DND-41 (cell line): ENCODE measurements around the gene DCTN1.

Experiments
- CTCF ChIP-seq: IDR thresholded peaks from 2 replicates; pipeline ENCODE4 v1.5.1; 2012; ENCODE audit warnings: borderline replicate concordance, low read length, moderate library complexity, mild to moderate bottlenecking; ENCODE audit not compliant: poor library complexity, severe bottlenecking; ENCODE audit errors: extremely low read depth
- EZH2 ChIP-seq: IDR thresholded peaks from 3 replicates; pipeline ENCODE4 v1.6.1; 2012; ENCODE audit warnings: borderline replicate concordance, low read depth, mild to moderate bottlenecking, moderate library complexity, low read length, inconsistent platforms; ENCODE audit not compliant: severe bottlenecking

GRCh38 chr2:74393525-74393924, 13.4 kb upstream of the DCTN1 start:
- TF ChIP-seq CTCF = no peak
- TF ChIP-seq EZH2 = no peak
